Ecto neural progenitor cell (in vitro differentiated cells): Measurements from ENCODE around the gene EMX2.

Experiments
- DNase-seq: peaks from one replicate; pipeline ENCODE4 v3.0.0-alpha.2; 2018; ENCODE audit warnings: low spot score

EMX2 gene

GRCh38 chr10:117544711-117545140 lies 2.2 kb downstream of the EMX2 start:
- DNase-seq: no peak

- peak; percentile 62 for DNase-seq
Observed at GRCh38 chr10:117545141-117546019, 2.8 kb downstream of the EMX2 start.

- DNase-seq: no peak
Observed at GRCh38 chr10:117546020-117546580, 3.6 kb downstream of the EMX2 start.

- DNase-seq: no peak
Observed at GRCh38 chr10:117546581-117547015, 4.1 kb downstream of the EMX2 start.

GRCh38 chr10:117547016-117547715 lies 4.6 kb downstream of the EMX2 start:
- no peak for DNase-seq

- no peak for DNase-seq
Observed at GRCh38 chr10:117547716-117548668, 5.4 kb downstream of the EMX2 start.

GRCh38 chr10:117549100-117549585 lies 6.6 kb downstream of the EMX2 start:
- DNase-seq: no peak

GRCh38 chr10:117550076-117550475 lies 7.5 kb downstream of the EMX2 start:
- no peak for DNase-seq

GRCh38 chr10:117550599-117551329 lies 8.2 kb downstream of the EMX2 start:
- peak; percentile 62 for DNase-seq

- peak; percentile 70 for DNase-seq
Observed at GRCh38 chr10:117551330-117552155, 9.0 kb downstream of the EMX2 start.

GRCh38 chr10:117552156-117552631 lies 9.6 kb downstream of the EMX2 start:
- DNase-seq: peak; percentile 82

GRCh38 chr10:117552701-117553141 lies 10.2 kb downstream of the EMX2 start:
- no peak for DNase-seq

- DNase-seq: peak; percentile 75
Observed at GRCh38 chr10:117553142-117553814, 10.7 kb downstream of the EMX2 start.

- no peak for DNase-seq
Observed at GRCh38 chr10:117553815-117554172, 11.2 kb downstream of the EMX2 start.

- no peak for DNase-seq
Observed at GRCh38 chr10:117554241-117554814, 11.8 kb downstream of the EMX2 start.

GRCh38 chr10:117555017-117555416 lies 12.5 kb downstream of the EMX2 start:
- no peak for DNase-seq

GRCh38 chr10:117555863-117556262 lies 13.3 kb downstream of the EMX2 start:
- DNase-seq: no peak

GRCh38 chr10:117556356-117556755 lies 13.8 kb downstream of the EMX2 start:
- DNase-seq: no peak

GRCh38 chr10:117559712-117560111 lies 17.2 kb downstream of the EMX2 start:
- DNase-seq: no peak
